ENCODE data around the gene TNFRSF8.
"Not testable (repeated sequence)": the region's sequence is repeated elsewhere in the genome, so short reads cannot be mapped to it uniquely, and the experiment has no call there.

Gene TNFRSF8

GRCh38 chr1:12097321-12097720 lies 34.2 kb downstream of the TNFRSF8 start:
- no peak for TF ChIP-seq CTCF (IDR thresholded peaks at IDR 0.05; ENCODE audit: poor library complexity, severe bottlenecking)
- no peak for DNase-seq (ENCODE audit: low spot score)
- ATAC-seq (ENCODE audit: low read depth) = no peak
- no peaks in the 10 kb centered on the region for H3K4me1 ChIP-seq (ENCODE audit: insufficient read depth, poor library complexity, severe bottlenecking)
- no peak overlapping the region for H3K4me3 ChIP-seq (ENCODE audit: severe bottlenecking)
- H3K36me3 ChIP-seq (ENCODE audit: low read depth) = no peaks in the 10 kb centered on the region
- no peak overlapping the region for H3K27ac ChIP-seq (ENCODE audit: poor library complexity, severe bottlenecking)
- no peaks in the 10 kb centered on the region for H3K9me3 ChIP-seq (ENCODE audit: severe bottlenecking)
- H3K27me3 ChIP-seq (ENCODE audit: insufficient read depth, poor library complexity, severe bottlenecking) = no peaks in the 10 kb centered on the region

GRCh38 chr1:12098786-12099185 lies 35.7 kb downstream of the TNFRSF8 start:
- Histone ChIP-seq H3K36me3 (ENCODE audit: low read depth) (no peaks in the 10 kb centered on the region), H3K27me3 (ENCODE audit: insufficient read depth, poor library complexity, severe bottlenecking) (no peaks in the 10 kb centered on the region), H3K4me1 (ENCODE audit: insufficient read depth, poor library complexity, severe bottlenecking) (no peaks in the 10 kb centered on the region), H3K9me3 (ENCODE audit: severe bottlenecking) (no peaks in the 10 kb centered on the region), H3K27ac (ENCODE audit: poor library complexity, severe bottlenecking) (no peak overlapping the region), H3K4me3 (ENCODE audit: severe bottlenecking) (no peak overlapping the region)
- DNase-seq (ENCODE audit: low spot score) (no peak), ATAC-seq (ENCODE audit: low read depth) (no peak)
- TF ChIP-seq CTCF (IDR thresholded peaks at IDR 0.05; ENCODE audit: poor library complexity, severe bottlenecking) = no peak

- no peaks in the 10 kb centered on the region for H3K9me3 ChIP-seq (ENCODE audit: severe bottlenecking)
These were observed 36.5 kb downstream of the TNFRSF8 start for GRCh38 chr1:12099610-12100009.

GRCh38 chr1:12100071-12100470 lies 37.0 kb downstream of the TNFRSF8 start:
- no peak for ATAC-seq (ENCODE audit: low read depth)
- no peak for DNase-seq (ENCODE audit: low spot score)
- no peaks in the 10 kb centered on the region for H3K9me3 ChIP-seq (ENCODE audit: severe bottlenecking)
- TF ChIP-seq CTCF (IDR thresholded peaks at IDR 0.05; ENCODE audit: poor library complexity, severe bottlenecking) = no peak
- no peaks in the 10 kb centered on the region for H3K36me3 ChIP-seq (ENCODE audit: low read depth)
- no peaks in the 10 kb centered on the region for H3K4me1 ChIP-seq (ENCODE audit: insufficient read depth, poor library complexity, severe bottlenecking)
- no peak overlapping the region for H3K27ac ChIP-seq (ENCODE audit: poor library complexity, severe bottlenecking)
- H3K27me3 ChIP-seq (ENCODE audit: insufficient read depth, poor library complexity, severe bottlenecking) = no peaks in the 10 kb centered on the region
- no peak overlapping the region for H3K4me3 ChIP-seq (ENCODE audit: severe bottlenecking)

More at GRCh38 chr1:12099610-12100009, 36.5 kb downstream of the TNFRSF8 start:
- no peak for DNase-seq (ENCODE audit: low spot score)
- no peak overlapping the region for H3K4me3 ChIP-seq (ENCODE audit: severe bottlenecking)
- TF ChIP-seq CTCF (IDR thresholded peaks at IDR 0.05; ENCODE audit: poor library complexity, severe bottlenecking) = no peak
- H3K27me3 ChIP-seq (ENCODE audit: insufficient read depth, poor library complexity, severe bottlenecking) = no peaks in the 10 kb centered on the region
- H3K36me3 ChIP-seq (ENCODE audit: low read depth) = no peaks in the 10 kb centered on the region
- ATAC-seq (ENCODE audit: low read depth) = no peak
- H3K4me1 ChIP-seq (ENCODE audit: insufficient read depth, poor library complexity, severe bottlenecking) = no peaks in the 10 kb centered on the region
- H3K27ac ChIP-seq (ENCODE audit: poor library complexity, severe bottlenecking) = no peak overlapping the region

- not testable (repeated sequence) for H3K36me3 ChIP-seq (ENCODE audit: low read depth); ATAC-seq (ENCODE audit: low read depth); DNase-seq (ENCODE audit: low spot score); H3K27ac ChIP-seq (ENCODE audit: poor library complexity, severe bottlenecking); H3K27me3 ChIP-seq (ENCODE audit: insufficient read depth, poor library complexity, severe bottlenecking); H3K9me3 ChIP-seq (ENCODE audit: severe bottlenecking); H3K4me1 ChIP-seq (ENCODE audit: insufficient read depth, poor library complexity, severe bottlenecking); H3K4me3 ChIP-seq (ENCODE audit: severe bottlenecking)
These were observed 38.0 kb downstream of the TNFRSF8 start for GRCh38 chr1:12101120-12101519.

All from RWPE2 (cell line).